DOHH2 (cell line): Measurements from ENCODE around the gene NFYC.

Experiments used
- CTCF ChIP-seq: fragments of 200-600 bp; sonication (generic); IDR thresholded peaks from one replicate; pipeline ENCODE4 v1.5.1; 2014; ENCODE audit warnings: antibody characterized with exemption, mild to moderate bottlenecking, low read depth, low read length; ENCODE audit not compliant: poor library complexity, severe bottlenecking
- EZH2phosphoT487 ChIP-seq: fragments of 200-600 bp; sonication (generic); IDR thresholded peaks from 2 replicates; pipeline ENCODE4 v1.6.1; 2017; ENCODE audit warnings: borderline replicate concordance, mild to moderate bottlenecking, antibody characterized with exemption, low read length, moderate library complexity, mixed read lengths

GRCh38 chr1:40802742-40803113, 111.2 kb downstream of the NFYC start:
- TF ChIP-seq EZH2phosphoT487 (no peak), CTCF (no peak)
